DOHH2 (cell line): ENCODE data around the gene GPHN.

Experiments used
- CTCF ChIP-seq: fragments of 200-600 bp; sonication (generic); IDR thresholded peaks from one replicate; pipeline ENCODE4 v1.5.1; 2014; ENCODE audit warnings: antibody characterized with exemption, mild to moderate bottlenecking, low read depth, low read length; ENCODE audit not compliant: poor library complexity, severe bottlenecking
- EZH2phosphoT487 ChIP-seq: fragments of 200-600 bp; sonication (generic); IDR thresholded peaks from 2 replicates; pipeline ENCODE4 v1.6.1; 2017; ENCODE audit warnings: borderline replicate concordance, mild to moderate bottlenecking, antibody characterized with exemption, low read length, moderate library complexity, mixed read lengths

- TF ChIP-seq CTCF (no peak), EZH2phosphoT487 (no peak)
Observed at GRCh38 chr14:66501592-66501991, 6.4 kb upstream of the GPHN start.
